ENCODE data around the gene TNFRSF14. TPM values are rescaled to one million over a fixed set of nuclear protein-coding genes. Genes with fewer than 3 reads are reported as not detected.

TNFRSF14 gene
- total RNA-seq, 2 experiments from 2014 or later, result 15.7 to 18.5 TPM

GRCh38 chr1:2535981-2536380, 20.2 kb upstream of the TNFRSF14 start:
- Histone ChIP-seq H3K36me3 (ENCODE audit: insufficient read depth, low read length) (no peaks in the 10 kb centered on the region), H2AFZ (ENCODE audit: low read length) (no peak overlapping the region), H4K20me1 (ENCODE audit: insufficient read depth, low read length) (no peaks in the 10 kb centered on the region), H3K4me3 (ENCODE audit: low read depth, low read length, poor library complexity, severe bottlenecking) (no peak overlapping the region), H3K4me1 (ENCODE audit: insufficient read depth, low read length, poor library complexity, severe bottlenecking) (no peaks in the 10 kb centered on the region), H3K9me2 (ENCODE audit: insufficient read depth, low read length) (no peaks in the 10 kb centered on the region), H3K9me3 (ENCODE audit: low read length) (no peaks in the 10 kb centered on the region), H3K4me2 (ENCODE audit: low read length) (no peak overlapping the region), H3K79me2 (ENCODE audit: insufficient read depth, low read depth, low read length) (no peaks in the 10 kb centered on the region), H3K27ac (ENCODE audit: low read depth, low read length, poor library complexity, severe bottlenecking) (no peak overlapping the region)
- ChIA-PET POLR2A (no interaction called here), CTCF (ENCODE audit: unreplicated experiment) (no interaction called here)
- BruUV-seq (replicated peaks), result no TSS peak
- intact Hi-C loops (cut with micrococcal nuclease; ENCODE audit: unreplicated experiment), result no loop called here
- DNase-seq (ENCODE audit: low spot score), result no peak
- TF ChIP-seq CTCF (conservative IDR thresholded peaks at IDR 0.05; ENCODE audit: low read length) (no peak), EZH2phosphoT487 (IDR thresholded peaks at IDR 0.05; ENCODE audit: borderline replicate concordance, low read depth, low read length) (no peak)

DNA sequence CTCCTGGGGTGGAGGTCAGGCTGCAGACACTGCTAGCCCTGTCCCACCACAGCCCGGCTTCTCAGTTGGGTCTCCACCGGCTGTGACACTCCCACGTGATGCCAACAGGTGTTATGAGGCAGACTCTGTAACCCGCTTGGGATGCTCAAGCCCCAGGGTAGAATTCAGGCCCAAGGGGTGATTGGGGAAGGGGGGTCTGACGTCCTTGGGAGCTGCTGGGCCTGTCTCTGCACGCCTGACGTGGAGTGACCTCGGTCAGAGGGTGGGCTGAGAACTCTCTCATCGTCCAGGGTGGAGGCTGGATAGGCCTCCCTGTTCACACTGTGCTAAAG, 18.4 kb upstream of the TNFRSF14 start:
- Histone ChIP-seq H3K36me3 (ENCODE audit: insufficient read depth, low read length) (no peaks in the 10 kb centered on the region), H3K4me2 (ENCODE audit: low read length) (no peak overlapping the region), H3K79me2 (ENCODE audit: insufficient read depth, low read depth, low read length) (no peaks in the 10 kb centered on the region), H3K9me3 (ENCODE audit: low read length) (no peaks in the 10 kb centered on the region), H3K9me2 (ENCODE audit: insufficient read depth, low read length) (no peaks in the 10 kb centered on the region), H3K4me3 (ENCODE audit: low read depth, low read length, poor library complexity, severe bottlenecking) (no peak overlapping the region), H3K4me1 (ENCODE audit: insufficient read depth, low read length, poor library complexity, severe bottlenecking) (no peaks in the 10 kb centered on the region), H2AFZ (ENCODE audit: low read length) (no peak overlapping the region), H3K27ac (ENCODE audit: low read depth, low read length, poor library complexity, severe bottlenecking) (no peak overlapping the region), H4K20me1 (ENCODE audit: insufficient read depth, low read length) (no peaks in the 10 kb centered on the region)
- DNase-seq (ENCODE audit: low spot score), result no peak
- POLR2A ChIA-PET, result no interaction called here
- intact Hi-C loops (cut with micrococcal nuclease; ENCODE audit: unreplicated experiment), result no loop called here
- no TSS peak for BruUV-seq (replicated peaks)
- no peak for TF ChIP-seq CTCF (conservative IDR thresholded peaks at IDR 0.05; ENCODE audit: low read length)
- TF ChIP-seq EZH2phosphoT487 (IDR thresholded peaks at IDR 0.05; ENCODE audit: borderline replicate concordance, low read depth, low read length), result no peak
- CTCF ChIA-PET (ENCODE audit: unreplicated experiment), result no interaction called here

DNA sequence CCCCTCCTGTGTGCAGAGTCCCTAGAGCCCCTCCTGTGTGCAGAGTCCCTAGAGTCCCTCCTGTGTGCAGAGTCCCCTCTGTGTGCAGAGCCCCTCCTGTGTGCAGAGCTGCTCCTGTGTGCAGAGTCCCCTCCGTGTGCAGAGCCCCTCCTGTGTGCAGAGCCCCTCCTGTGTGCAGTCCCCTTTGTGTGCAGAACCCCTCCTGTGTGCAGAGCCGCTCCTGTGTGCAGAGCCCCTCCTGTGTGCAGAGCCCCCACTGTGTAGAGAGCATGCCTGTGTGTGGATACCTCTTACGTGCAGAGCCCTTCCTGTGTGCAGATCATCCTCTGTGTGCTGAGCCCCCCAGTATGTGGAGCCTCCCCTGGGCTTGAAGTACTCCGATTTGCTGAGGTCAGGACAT, 17.8 kb upstream of the TNFRSF14 start:
- TF ChIP-seq EZH2phosphoT487 (IDR thresholded peaks at IDR 0.05; ENCODE audit: borderline replicate concordance, low read depth, low read length) (no peak), CTCF (conservative IDR thresholded peaks at IDR 0.05; ENCODE audit: low read length) (no peak)
- ChIA-PET POLR2A (no interaction called here), CTCF (ENCODE audit: unreplicated experiment) (interaction anchor here (1.1 kb wide), 1 partner anchor 12 kb away, joined by 7 read pairs; the partner anchor contains the start of gene PANK4)
- Histone ChIP-seq H3K27ac (ENCODE audit: low read depth, low read length, poor library complexity, severe bottlenecking) (no peak overlapping the region), H3K4me2 (ENCODE audit: low read length) (no peak overlapping the region), H3K79me2 (ENCODE audit: insufficient read depth, low read depth, low read length) (no peaks in the 10 kb centered on the region), H3K4me1 (ENCODE audit: insufficient read depth, low read length, poor library complexity, severe bottlenecking) (no peaks in the 10 kb centered on the region), H3K36me3 (ENCODE audit: insufficient read depth, low read length) (no peaks in the 10 kb centered on the region), H2AFZ (ENCODE audit: low read length) (no peak overlapping the region), H3K4me3 (ENCODE audit: low read depth, low read length, poor library complexity, severe bottlenecking) (no peak overlapping the region), H3K9me2 (ENCODE audit: insufficient read depth, low read length) (no peaks in the 10 kb centered on the region), H4K20me1 (ENCODE audit: insufficient read depth, low read length) (no peaks in the 10 kb centered on the region), H3K9me3 (ENCODE audit: low read length) (no peaks in the 10 kb centered on the region)
- intact Hi-C loops (cut with micrococcal nuclease; ENCODE audit: unreplicated experiment), result no loop called here
- no peak for DNase-seq (ENCODE audit: low spot score)
- no TSS peak for BruUV-seq (replicated peaks)
